Fibroblast of the aortic adventitia (primary cell): ENCODE measurements around the gene KCNIP1. TPM values are rescaled to one million over a fixed set of nuclear protein-coding genes. Genes with fewer than 3 reads are reported as not detected.

Source experiments
- DNase-seq: peaks from one replicate; pipeline ENCODE4 v3.0.0-alpha.2; 2010; ENCODE audit warnings: low read depth
- H3K4me3 ChIP-seq: 2 replicates; pipeline ENCODE4 v1.5.1; 2011; ENCODE audit warnings: low read depth, mild to moderate bottlenecking, control low read depth, low read length, moderate library complexity
- CTCF ChIP-seq: IDR thresholded peaks from 2 replicates; pipeline ENCODE4 v1.5.1; 2011; ENCODE audit warnings: mild to moderate bottlenecking, low read length, control low read depth, inconsistent platforms; ENCODE audit not compliant: insufficient read depth
- total RNA-seq: library from RNA; depleted of rRNA; stranded (reverse); fragments of >200 nt; gene quantifications from 2 replicates; pipeline ENCODE4 v1.2.3, GENCODE V29; 2012; ENCODE audit warnings: low replicate concordance

The KCNIP1 gene
- total RNA-seq, 1 donor: not detected

DNA sequence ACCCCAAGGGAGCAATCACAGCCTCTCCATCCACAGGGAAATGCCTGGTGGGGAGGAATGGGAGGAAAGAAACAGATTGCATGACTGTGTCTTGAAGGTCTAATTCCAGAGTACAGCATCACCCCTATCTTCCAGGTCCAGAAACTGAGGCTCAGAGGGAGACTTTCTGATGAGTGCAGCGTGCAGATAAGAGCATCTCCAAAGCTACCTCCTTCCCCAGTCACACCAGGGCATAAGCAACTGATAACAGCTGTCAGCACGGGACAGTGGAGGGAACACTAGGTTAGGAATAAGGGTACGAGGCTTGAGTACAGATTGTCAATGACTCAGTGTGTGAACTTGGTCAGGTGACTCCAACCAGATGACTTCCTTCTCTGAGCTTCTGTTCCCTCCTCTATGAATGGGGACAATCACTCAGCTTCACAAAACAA lies 126.9 kb downstream of the KCNIP1 start:
- DNase-seq: no peak
- no peak overlapping the region for H3K4me3 ChIP-seq
- TF ChIP-seq CTCF: no peak

- TF ChIP-seq CTCF: no peak
- no peak for DNase-seq
- H3K4me3 ChIP-seq: no peak overlapping the region
Measured at GRCh38 chr5:170631466-170632195, 127.8 kb downstream of the KCNIP1 start.

- TF ChIP-seq CTCF: no peak
- no peak for DNase-seq
- H3K4me3 ChIP-seq: no peak overlapping the region
Measured at GRCh38 chr5:170632266-170632984, 128.6 kb downstream of the KCNIP1 start.

GRCh38 chr5:170632985-170633234 lies 129.1 kb downstream of the KCNIP1 start:
- peak; percentile 90 for TF ChIP-seq CTCF
- no peak for DNase-seq
- peak overlapping the region; percentile 22 for H3K4me3 ChIP-seq

GRCh38 chr5:170633235-170634081 lies 129.6 kb downstream of the KCNIP1 start:
- peak; percentile 91 for DNase-seq
- peak overlapping the region; percentile 39 for H3K4me3 ChIP-seq
- no peak for TF ChIP-seq CTCF

DNA sequence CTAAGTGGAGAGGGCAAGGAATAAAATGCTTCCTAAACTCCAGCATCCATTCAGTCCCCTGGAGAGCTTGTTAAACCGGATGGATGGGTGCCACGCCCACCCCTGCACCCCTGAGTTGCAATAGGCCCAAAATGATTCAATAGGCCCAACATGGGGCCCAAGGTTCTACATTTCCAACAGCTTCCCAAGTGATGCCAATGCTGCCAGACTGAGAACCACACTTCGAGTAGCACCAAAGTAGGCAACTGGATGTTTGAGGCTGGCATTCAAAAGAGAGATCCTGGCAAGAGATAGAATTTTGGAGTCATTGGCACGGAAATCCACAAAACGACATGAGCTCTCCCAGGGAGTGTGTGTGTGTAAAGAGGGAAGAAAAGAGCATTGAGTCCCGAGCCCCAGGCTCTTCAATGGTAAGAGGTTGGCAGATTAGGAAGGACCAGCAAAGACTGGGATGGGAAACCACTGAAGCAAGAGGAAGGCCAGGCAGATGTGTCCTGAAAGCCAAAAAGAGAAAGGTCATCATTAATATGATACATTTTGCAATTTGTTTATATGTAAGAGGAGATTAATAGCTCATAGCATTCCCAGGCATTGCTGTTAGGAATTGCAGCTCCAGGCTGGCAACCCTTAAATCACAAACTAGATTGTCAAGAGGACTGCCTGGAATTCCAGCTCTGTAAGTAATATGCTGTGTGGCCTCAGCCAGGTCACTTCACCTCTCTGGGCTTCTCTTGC lies 130.6 kb downstream of the KCNIP1 start:
- no peak for DNase-seq
- TF ChIP-seq CTCF: no peak
- no peak overlapping the region for H3K4me3 ChIP-seq
